ENCODE measurements around the gene EDEM1. TPM values are rescaled to one million over a fixed set of nuclear protein-coding genes. Genes with fewer than 3 reads are reported as not detected.

EDEM1 gene
- polyA plus RNA-seq, 1 of the 3 experiments (the other 2 are of a cell fraction), result 25.2 TPM

DNA sequence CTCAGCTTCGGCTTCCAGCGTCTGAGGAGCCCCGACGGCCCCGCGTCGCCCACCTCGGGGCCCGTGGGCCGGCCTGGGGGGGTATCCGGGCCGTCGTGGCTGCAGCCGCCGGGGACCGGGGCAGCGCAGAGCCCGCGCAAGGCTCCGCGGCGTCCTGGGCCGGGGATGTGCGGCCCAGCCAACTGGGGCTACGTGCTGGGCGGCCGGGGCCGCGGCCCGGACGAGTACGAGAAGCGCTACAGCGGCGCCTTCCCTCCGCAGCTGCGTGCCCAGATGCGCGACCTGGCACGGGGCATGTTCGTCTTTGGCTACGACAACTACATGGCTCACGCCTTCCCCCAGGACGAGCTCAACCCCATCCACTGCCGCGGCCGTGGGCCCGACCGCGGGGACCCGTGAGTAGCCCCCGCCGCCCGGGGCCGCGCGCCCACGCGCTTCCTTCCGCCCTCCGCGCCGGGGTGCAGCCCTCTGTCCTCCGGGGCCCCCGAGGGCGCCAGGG is 462 bp downstream of the EDEM1 start:
- Histone ChIP-seq H3K9me2 (no peaks in the 10 kb centered on the region), H3K27me3 (ENCODE audit: insufficient read depth) (no peaks in the 10 kb centered on the region), H3K9ac (peak overlapping the region; percentile 94), H3K4me2 (peak overlapping the region; percentile 89), H3K9me3 (no peaks in the 10 kb centered on the region), H3K79me2 (ENCODE audit: insufficient read depth) (peaks cover 54% of the 10 kb centered on the region), H3F3A (replicated peaks; ENCODE audit: insufficient read depth) (peaks cover 13% of the 10 kb centered on the region), H3K4me3 (ENCODE audit: low read depth in 2 of 2, low read length in 1 of 2) (peak overlapping the region; percentile 86 to 94), H3K36me3 (replicated peaks in 1 of 2; ENCODE audit: control insufficient read depth in 1 of 2, insufficient read depth in 2 of 2, low read length in 1 of 2) (peaks cover 3 to 13% of the 10 kb centered on the region in 2 experiments), H4K20me1 (ENCODE audit: insufficient read depth) (0 out of 2 replicates have a peak, but pooled peaks cover 5% of the 10 kb centered on the region), H2AFZ (ENCODE audit: low read depth) (peak overlapping the region; percentile 38; the same call in 1 of the 2 replicates), H3K4me1 (ENCODE audit: control insufficient read depth in 1 of 2, insufficient read depth in 2 of 2, low read depth in 1 of 2, low read length in 1 of 2) (peaks cover 10 to 17% of the 10 kb centered on the region in 2 experiments; a peak in 3 of 4 replicates), H3K27ac (ENCODE audit: low read depth in 2 of 2, low read length in 1 of 2) (peak overlapping the region; percentile 76 to 81)
- ChIA-PET POLR2A (no interaction called here), CTCF (interaction anchor here (1.3 kb wide), 1 partner anchor 65 kb away, joined by 3 read pairs; the partner anchor contains the start of gene ARL8B)
- DNase-seq, result peak; percentile 76
- peak; percentile 17; the same call in 1 of the 2 replicates for TF ChIP-seq MXI1 (IDR thresholded peaks at IDR 0.05; ENCODE audit: low read depth, low read length)
- TF ChIP-seq, protein P1, sequence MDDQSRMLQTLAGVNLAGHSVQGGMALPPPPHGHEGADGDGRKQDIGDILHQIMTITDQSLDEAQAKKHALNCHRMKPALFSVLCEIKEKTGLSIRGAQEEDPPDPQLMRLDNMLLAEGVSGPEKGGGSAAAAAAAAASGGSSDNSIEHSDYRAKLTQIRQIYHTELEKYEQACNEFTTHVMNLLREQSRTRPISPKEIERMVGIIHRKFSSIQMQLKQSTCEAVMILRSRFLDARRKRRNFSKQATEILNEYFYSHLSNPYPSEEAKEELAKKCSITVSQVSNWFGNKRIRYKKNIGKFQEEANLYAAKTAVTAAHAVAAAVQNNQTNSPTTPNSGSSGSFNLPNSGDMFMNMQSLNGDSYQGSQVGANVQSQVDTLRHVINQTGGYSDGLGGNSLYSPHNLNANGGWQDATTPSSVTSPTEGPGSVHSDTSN (IDR thresholded peaks at IDR 0.05), result no peak
- 5% methylated on average over 4 of the region's 66 CpGs for WGBS (ENCODE audit: low lambda C conversion rate)

DNA sequence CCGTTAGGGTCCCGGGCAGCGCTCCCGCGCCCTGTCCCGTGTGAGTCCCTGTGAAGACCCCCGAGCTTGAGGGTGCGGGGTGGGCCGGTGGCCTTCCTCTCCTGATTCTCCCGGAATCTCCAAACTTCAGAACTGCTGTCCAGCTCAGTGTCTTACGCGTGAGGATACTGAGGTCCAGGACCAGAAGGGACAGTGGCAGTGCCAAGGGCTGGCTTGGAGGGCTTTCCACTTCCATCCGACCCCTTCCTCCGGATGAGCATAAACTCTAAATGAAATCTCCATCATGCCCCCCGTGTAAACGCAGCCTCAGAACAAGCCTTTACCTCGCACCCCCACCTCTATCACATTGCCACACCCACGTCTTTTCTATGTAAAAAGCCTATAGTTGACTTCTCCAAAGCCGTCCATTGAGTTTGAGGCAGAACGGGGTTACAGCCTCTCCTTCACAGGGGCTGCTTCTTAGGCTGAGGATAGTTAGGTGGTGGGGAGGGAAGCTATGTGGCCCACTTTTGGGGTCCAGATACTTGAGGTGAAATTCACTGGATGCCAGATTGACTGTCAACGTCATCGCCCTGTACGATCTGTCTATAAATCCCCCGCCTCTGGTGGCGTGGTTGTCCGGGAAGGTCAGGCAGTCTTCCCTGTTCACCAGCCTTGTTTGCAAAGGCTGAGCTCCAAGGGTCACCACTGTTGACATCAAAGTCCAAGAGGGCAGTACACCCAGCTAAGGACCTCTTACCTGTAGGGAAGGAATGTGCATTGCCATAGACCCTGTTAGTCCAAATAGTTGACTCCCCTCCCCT is 1.1 kb downstream of the EDEM1 start:
- H3K4me1 ChIP-seq (ENCODE audit: control insufficient read depth in 1 of 2, insufficient read depth in 2 of 2, low read depth in 1 of 2, low read length in 1 of 2), result peaks cover 10 to 18% of the 10 kb centered on the region in 2 experiments; a peak in 3 of 4 replicates
- H4K20me1 ChIP-seq (ENCODE audit: insufficient read depth), result 0 out of 2 replicates have a peak, but pooled peaks cover 5% of the 10 kb centered on the region
- CTCF ChIA-PET, result interaction anchor here (1.3 kb wide), 1 partner anchor 66 kb away, joined by 3 read pairs; the partner anchor contains the start of gene ARL8B
- H3K9ac ChIP-seq, result peak overlapping the region; percentile 94
- H3F3A ChIP-seq (replicated peaks; ENCODE audit: insufficient read depth), result peaks cover 14% of the 10 kb centered on the region
- DNase-seq, result peak; percentile 41
- H3K79me2 ChIP-seq (ENCODE audit: insufficient read depth), result peaks cover 61% of the 10 kb centered on the region
- peak overlapping the region; percentile 89 for H3K4me2 ChIP-seq
- H3K9me2 ChIP-seq, result no peaks in the 10 kb centered on the region
- peak overlapping the region; percentile 38; the same call in 1 of the 2 replicates for H2AFZ ChIP-seq (ENCODE audit: low read depth)
- H3K4me3 ChIP-seq (ENCODE audit: low read depth in 2 of 2, low read length in 1 of 2), result peak overlapping the region; percentile 86 to 94
- POLR2A ChIA-PET, result no interaction called here
- WGBS (ENCODE audit: low lambda C conversion rate), result 9% methylated on average over 19 of the region's 26 CpGs
- H3K27me3 ChIP-seq (ENCODE audit: insufficient read depth), result no peaks in the 10 kb centered on the region
- peaks cover 3 to 11% of the 10 kb centered on the region in 2 experiments for H3K36me3 ChIP-seq (replicated peaks in 1 of 2; ENCODE audit: control insufficient read depth in 1 of 2, insufficient read depth in 2 of 2, low read length in 1 of 2)
- H3K9me3 ChIP-seq, result no peaks in the 10 kb centered on the region
- H3K27ac ChIP-seq (ENCODE audit: low read depth in 2 of 2, low read length in 1 of 2), result peak overlapping the region; percentile 76 to 81; a peak in 3 of 4 replicates
- TF ChIP-seq TEAD4 (IDR thresholded peaks at IDR 0.05; ENCODE audit: borderline replicate concordance, insufficient read depth) (no peak), MEF2A (IDR thresholded peaks at IDR 0.05; ENCODE audit: borderline replicate concordance, low read depth) (no peak), GATA2 (CRISPR knock-in tag; IDR thresholded peaks at IDR 0.05) (no peak), RAD21 (IDR thresholded peaks at IDR 0.05; ENCODE audit: low read length) (no peak), POLR2AphosphoS5 (IDR thresholded peaks at IDR 0.05; ENCODE audit: low read depth, low read length) (no peak), EP300 (IDR thresholded peaks at IDR 0.05; ENCODE audit: borderline replicate concordance in 1 of 2, low read depth in 1 of 2, low read length in 1 of 2) (no peak), CHD2 (IDR thresholded peaks at IDR 0.05; ENCODE audit: low read length, partially characterized antibody) (no peak), JUND (IDR thresholded peaks at IDR 0.05) (no peak), FOXM1 (IDR thresholded peaks at IDR 0.05; ENCODE audit: low read depth) (no peak), ELF1 (IDR thresholded peaks at IDR 0.05) (no peak), MXI1 (IDR thresholded peaks at IDR 0.05; ENCODE audit: low read depth, low read length) (no peak), RCOR1 (IDR thresholded peaks at IDR 0.05; ENCODE audit: low read length) (no peak)
- TF ChIP-seq, protein P2, sequence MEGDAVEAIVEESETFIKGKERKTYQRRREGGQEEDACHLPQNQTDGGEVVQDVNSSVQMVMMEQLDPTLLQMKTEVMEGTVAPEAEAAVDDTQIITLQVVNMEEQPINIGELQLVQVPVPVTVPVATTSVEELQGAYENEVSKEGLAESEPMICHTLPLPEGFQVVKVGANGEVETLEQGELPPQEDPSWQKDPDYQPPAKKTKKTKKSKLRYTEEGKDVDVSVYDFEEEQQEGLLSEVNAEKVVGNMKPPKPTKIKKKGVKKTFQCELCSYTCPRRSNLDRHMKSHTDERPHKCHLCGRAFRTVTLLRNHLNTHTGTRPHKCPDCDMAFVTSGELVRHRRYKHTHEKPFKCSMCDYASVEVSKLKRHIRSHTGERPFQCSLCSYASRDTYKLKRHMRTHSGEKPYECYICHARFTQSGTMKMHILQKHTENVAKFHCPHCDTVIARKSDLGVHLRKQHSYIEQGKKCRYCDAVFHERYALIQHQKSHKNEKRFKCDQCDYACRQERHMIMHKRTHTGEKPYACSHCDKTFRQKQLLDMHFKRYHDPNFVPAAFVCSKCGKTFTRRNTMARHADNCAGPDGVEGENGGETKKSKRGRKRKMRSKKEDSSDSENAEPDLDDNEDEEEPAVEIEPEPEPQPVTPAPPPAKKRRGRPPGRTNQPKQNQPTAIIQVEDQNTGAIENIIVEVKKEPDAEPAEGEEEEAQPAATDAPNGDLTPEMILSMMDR (IDR thresholded peaks at IDR 0.05), result no peak
- TF ChIP-seq, protein P3, sequence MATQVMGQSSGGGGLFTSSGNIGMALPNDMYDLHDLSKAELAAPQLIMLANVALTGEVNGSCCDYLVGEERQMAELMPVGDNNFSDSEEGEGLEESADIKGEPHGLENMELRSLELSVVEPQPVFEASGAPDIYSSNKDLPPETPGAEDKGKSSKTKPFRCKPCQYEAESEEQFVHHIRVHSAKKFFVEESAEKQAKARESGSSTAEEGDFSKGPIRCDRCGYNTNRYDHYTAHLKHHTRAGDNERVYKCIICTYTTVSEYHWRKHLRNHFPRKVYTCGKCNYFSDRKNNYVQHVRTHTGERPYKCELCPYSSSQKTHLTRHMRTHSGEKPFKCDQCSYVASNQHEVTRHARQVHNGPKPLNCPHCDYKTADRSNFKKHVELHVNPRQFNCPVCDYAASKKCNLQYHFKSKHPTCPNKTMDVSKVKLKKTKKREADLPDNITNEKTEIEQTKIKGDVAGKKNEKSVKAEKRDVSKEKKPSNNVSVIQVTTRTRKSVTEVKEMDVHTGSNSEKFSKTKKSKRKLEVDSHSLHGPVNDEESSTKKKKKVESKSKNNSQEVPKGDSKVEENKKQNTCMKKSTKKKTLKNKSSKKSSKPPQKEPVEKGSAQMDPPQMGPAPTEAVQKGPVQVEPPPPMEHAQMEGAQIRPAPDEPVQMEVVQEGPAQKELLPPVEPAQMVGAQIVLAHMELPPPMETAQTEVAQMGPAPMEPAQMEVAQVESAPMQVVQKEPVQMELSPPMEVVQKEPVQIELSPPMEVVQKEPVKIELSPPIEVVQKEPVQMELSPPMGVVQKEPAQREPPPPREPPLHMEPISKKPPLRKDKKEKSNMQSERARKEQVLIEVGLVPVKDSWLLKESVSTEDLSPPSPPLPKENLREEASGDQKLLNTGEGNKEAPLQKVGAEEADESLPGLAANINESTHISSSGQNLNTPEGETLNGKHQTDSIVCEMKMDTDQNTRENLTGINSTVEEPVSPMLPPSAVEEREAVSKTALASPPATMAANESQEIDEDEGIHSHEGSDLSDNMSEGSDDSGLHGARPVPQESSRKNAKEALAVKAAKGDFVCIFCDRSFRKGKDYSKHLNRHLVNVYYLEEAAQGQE (IDR thresholded peaks at IDR 0.05; ENCODE audit: low read depth, low read length), result no peak
- TF ChIP-seq, protein P4, sequence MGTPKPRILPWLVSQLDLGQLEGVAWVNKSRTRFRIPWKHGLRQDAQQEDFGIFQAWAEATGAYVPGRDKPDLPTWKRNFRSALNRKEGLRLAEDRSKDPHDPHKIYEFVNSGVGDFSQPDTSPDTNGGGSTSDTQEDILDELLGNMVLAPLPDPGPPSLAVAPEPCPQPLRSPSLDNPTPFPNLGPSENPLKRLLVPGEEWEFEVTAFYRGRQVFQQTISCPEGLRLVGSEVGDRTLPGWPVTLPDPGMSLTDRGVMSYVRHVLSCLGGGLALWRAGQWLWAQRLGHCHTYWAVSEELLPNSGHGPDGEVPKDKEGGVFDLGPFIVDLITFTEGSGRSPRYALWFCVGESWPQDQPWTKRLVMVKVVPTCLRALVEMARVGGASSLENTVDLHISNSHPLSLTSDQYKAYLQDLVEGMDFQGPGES (IDR thresholded peaks at IDR 0.05; ENCODE audit: low read depth, low read length), result no peak
- TF ChIP-seq, protein P5, sequence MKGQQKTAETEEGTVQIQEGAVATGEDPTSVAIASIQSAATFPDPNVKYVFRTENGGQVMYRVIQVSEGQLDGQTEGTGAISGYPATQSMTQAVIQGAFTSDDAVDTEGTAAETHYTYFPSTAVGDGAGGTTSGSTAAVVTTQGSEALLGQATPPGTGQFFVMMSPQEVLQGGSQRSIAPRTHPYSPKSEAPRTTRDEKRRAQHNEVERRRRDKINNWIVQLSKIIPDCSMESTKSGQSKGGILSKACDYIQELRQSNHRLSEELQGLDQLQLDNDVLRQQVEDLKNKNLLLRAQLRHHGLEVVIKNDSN (IDR thresholded peaks at IDR 0.05; ENCODE audit: borderline replicate concordance, low read depth), result no peak

Measured in SK-N-SH (cell line).